IPS DF 4.7 (cell line): ENCODE results near the gene ABLIM2.

ENCODE experiments used
- DNase-seq: peaks from one replicate; pipeline ENCODE4 v3.0.0-alpha.2; 2013; ENCODE audit warnings: low spot score; ENCODE audit errors: extremely low read depth

Gene ABLIM2

GRCh38 chr4:8072235-8072968 is 86.2 kb downstream of the ABLIM2 start:
- no peak for DNase-seq

GRCh38 chr4:8071766-8072165 is 86.8 kb downstream of the ABLIM2 start:
- no peak for DNase-seq

- no peak for DNase-seq
Measured at GRCh38 chr4:8070736-8071718, 87.6 kb downstream of the ABLIM2 start.

GRCh38 chr4:8069102-8069752 is 89.4 kb downstream of the ABLIM2 start:
- DNase-seq: no peak

- no peak for DNase-seq
Measured at GRCh38 chr4:8067945-8068896, 90.4 kb downstream of the ABLIM2 start.

GRCh38 chr4:8067274-8067936 is 91.2 kb downstream of the ABLIM2 start:
- DNase-seq: no peak

- no peak for DNase-seq
Measured at GRCh38 chr4:8066336-8066931, 92.2 kb downstream of the ABLIM2 start.

- DNase-seq: no peak
Measured at GRCh38 chr4:8063974-8064563, 94.5 kb downstream of the ABLIM2 start.

GRCh38 chr4:8061573-8061972 is 97.0 kb downstream of the ABLIM2 start:
- DNase-seq: no peak

GRCh38 chr4:8061145-8061544 is 97.5 kb downstream of the ABLIM2 start:
- DNase-seq: no peak

- DNase-seq: no peak
Measured at GRCh38 chr4:8060632-8061031, 98.0 kb downstream of the ABLIM2 start.

GRCh38 chr4:8058031-8058479 is 100.6 kb downstream of the ABLIM2 start:
- DNase-seq: no peak

- no peak for DNase-seq
Measured at GRCh38 chr4:8055206-8055605, 103.4 kb downstream of the ABLIM2 start.

- DNase-seq: no peak
Measured at GRCh38 chr4:8053688-8054449, 104.7 kb downstream of the ABLIM2 start.

- no peak for DNase-seq
Measured at GRCh38 chr4:8052160-8052691, 106.4 kb downstream of the ABLIM2 start.

- no peak for DNase-seq
Measured at GRCh38 chr4:8051644-8052043, 107.0 kb downstream of the ABLIM2 start.

GRCh38 chr4:8050555-8051206 is 107.9 kb downstream of the ABLIM2 start:
- peak; percentile 62 for DNase-seq

- no peak for DNase-seq
Measured at GRCh38 chr4:8050180-8050554, 108.4 kb downstream of the ABLIM2 start.
